AG09319 (cell line): ENCODE results near the gene CCNE1.

ENCODE experiments used
- DNase-seq: peaks from one replicate; pipeline ENCODE4 v3.0.0-alpha.2; 2010; ENCODE audit warnings: low read depth; ENCODE audit errors: extremely low read depth
- TF ChIP-seq, protein P1 (sequence below): IDR thresholded peaks from 2 replicates; pipeline ENCODE4 v1.5.1; 2011; ENCODE audit warnings: low read depth, mild to moderate bottlenecking, inconsistent platforms, low read length, moderate library complexity

The CCNE1 gene

DNA sequence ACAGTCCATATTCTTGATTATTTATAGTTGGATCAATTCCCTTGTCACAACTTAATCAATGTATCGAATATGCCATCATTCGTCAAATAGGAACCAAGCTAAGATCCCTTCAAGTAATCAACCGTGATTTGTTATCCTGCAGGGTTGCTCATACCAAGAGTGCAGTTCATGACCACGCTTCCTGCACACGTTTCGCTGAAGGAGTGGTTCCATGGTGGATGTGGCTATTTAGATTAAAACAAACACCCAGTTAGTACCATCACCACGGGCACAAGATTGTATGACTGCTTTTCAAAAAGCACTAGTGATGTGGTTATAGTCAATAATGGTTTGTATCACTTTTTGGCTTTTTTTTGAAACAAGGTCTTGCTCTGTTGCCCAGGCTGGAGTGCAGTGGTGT, 41.1 kb upstream of the CCNE1 start:
- TF ChIP-seq, protein P1, sequence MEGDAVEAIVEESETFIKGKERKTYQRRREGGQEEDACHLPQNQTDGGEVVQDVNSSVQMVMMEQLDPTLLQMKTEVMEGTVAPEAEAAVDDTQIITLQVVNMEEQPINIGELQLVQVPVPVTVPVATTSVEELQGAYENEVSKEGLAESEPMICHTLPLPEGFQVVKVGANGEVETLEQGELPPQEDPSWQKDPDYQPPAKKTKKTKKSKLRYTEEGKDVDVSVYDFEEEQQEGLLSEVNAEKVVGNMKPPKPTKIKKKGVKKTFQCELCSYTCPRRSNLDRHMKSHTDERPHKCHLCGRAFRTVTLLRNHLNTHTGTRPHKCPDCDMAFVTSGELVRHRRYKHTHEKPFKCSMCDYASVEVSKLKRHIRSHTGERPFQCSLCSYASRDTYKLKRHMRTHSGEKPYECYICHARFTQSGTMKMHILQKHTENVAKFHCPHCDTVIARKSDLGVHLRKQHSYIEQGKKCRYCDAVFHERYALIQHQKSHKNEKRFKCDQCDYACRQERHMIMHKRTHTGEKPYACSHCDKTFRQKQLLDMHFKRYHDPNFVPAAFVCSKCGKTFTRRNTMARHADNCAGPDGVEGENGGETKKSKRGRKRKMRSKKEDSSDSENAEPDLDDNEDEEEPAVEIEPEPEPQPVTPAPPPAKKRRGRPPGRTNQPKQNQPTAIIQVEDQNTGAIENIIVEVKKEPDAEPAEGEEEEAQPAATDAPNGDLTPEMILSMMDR, result no peak

DNA sequence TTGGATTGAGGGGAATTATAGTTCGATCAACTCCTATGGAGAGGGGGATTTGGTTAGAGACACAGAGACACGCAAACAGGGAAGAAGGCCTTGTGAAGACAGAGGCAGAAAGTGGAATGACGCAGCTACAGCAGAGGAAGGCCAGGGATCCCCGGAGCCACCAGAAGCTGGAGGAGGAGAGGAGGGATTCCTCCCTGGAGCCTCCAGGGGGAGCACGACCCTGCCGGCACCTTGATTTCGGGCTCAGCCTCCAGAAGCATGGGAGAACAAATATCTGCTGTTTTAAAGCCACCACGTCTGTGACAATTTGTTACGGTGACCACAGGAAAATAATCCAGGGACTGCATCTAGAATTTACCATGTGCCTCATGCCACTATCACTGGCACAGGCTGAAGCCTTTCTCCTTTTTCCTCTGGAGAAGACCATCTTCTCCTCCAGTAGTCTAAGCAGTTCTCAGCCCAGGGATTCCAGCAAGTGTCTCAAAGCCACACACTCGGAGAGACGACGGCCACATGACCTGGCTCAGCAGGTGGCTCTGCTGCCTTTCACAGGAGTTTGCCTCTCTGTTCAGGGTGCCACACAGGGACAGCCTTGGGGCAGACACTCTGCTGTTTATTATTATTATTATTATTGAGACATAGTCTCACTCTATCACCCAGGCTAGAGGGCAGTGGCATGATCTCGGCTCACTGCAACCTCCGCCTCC, 39.9 kb upstream of the CCNE1 start:
- TF ChIP-seq, protein P1, result peak; percentile 92
- peak; percentile 8 for DNase-seq

More for the DNA sequence above, 41.1 kb upstream of the CCNE1 start:
- DNase-seq, result no peak

DNA sequence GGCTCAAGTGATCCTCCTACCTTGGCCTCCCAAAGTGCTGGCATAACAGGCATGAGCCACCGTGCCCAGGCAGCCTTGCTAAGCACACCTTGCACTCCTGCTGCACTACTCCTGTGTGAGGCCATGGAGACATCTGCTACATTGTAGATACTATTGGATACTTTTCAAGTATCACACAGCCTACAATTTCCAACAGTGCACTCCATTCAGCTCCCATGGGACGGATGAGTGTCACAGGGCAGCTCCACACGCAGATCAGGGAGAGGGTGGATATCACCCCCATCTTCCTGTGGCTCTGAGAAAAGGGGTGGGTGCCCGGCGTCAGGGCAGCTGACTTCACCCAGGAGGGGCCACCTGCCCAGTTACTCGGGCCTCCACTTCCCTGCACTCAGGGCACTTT, 39.1 kb upstream of the CCNE1 start:
- DNase-seq, result no peak
- TF ChIP-seq, protein P1, result no peak

DNA sequence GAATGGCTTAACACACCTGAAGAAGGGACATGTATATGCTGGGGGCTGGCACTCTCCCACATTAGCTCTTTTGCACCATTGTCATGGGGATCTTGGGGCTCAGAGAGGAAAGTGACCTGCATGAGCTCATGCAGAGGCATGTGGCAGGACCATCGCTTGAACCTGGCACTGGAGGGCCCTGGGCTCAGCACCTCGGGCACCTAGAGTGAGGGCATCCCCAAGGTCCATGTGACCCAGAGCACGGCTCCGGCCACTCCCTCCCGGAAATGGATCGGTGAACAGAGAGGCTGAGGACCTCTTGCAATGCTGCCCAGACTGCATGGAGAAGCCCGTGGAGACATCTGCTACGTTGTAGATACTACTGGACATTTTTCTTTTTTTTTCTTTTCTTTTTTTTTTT, 38.6 kb upstream of the CCNE1 start:
- TF ChIP-seq, protein P1, result no peak
- no peak for DNase-seq

DNA sequence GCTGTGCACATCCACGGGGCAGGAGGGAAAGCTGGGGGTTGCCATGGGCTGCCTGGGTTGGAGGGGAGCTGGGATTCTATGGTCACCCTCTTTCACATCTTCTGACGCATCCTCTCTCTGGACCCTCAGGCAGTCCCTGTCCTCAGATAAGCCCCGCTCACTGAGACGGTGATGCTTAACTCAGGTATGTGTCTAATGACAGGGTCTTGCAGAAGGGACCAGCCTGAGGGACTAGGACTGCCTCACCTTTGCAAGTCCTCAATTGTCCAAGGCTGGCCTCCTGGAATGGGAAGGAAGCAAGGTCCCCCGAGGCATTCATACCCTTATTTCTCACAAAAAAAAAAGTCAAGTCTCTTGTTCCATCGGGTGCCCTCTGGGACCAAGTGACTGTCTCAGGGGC, 37.7 kb upstream of the CCNE1 start:
- DNase-seq, result no peak
- TF ChIP-seq, protein P1, result no peak

DNA sequence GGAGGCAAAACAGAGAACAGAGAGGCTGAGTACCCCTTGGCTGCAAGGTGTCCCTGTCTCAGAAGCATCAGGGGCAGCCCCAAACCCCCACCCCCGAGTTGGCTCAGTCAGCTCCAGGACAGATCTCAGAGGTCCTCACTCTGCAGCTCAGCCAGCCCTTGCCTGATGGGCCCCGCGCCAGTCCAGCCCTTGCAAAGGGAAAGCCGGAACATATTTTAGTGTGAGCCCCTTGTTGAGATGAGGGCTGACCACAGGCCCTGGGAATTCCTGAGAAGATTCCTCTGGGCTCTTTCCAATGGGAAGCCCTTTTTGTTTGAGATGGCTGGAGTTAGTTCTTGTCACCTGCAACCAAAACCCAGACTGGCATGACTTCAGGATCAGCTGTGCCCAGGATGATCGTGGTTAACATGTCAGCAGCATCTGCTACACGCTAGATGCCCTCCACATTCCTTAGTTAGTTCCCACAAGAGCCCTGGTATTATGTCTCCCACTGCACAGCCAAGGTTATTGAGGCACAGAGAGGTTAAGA, 33.9 kb upstream of the CCNE1 start:
- DNase-seq, result no peak
- TF ChIP-seq, protein P1, result no peak

DNA sequence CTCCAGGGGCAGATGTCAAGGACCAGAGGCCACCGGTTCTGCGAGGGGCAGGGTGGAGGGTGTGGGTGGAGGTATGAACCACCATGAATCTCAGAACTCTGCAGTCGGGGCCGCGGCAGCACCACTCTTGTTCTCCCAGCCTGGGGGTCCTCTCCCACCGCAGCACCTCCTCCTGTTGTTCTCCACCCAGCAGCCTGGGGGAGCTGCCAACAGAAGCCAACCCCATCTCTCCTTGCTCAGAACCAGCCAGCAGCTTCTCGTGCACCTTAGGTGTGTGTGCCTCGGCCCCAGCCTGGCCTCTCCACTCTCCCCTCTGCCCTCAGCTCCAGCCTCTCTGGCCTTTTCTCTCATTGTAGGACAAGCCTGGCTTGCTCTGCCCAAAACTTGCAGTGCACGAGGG, 31.9 kb upstream of the CCNE1 start:
- DNase-seq, result no peak
- TF ChIP-seq, protein P1, result no peak
